HCT116 (cell line): ENCODE results near the gene RECK. TPM values are rescaled to one million over a fixed set of nuclear protein-coding genes. Genes with fewer than 3 reads are reported as not detected.

Experiments
- ATAC-seq: fragments of 200-7000 bp; cut with Tn5 transposase; 2 replicates; pipeline ENCODE4 v1.9.1; 2020; ENCODE audit warnings: mild to moderate bottlenecking, moderate library complexity
- BruUV-seq: library from RNA; stranded (reverse); fragments of 400-500 nt; replicated peaks from 2 replicates; lab custom pipeline; 2021; lab: Mats Ljungman, UMichigan
- CTCF ChIA-PET: fragments of 300-600 bp; sonication (Branson Sonifier 250); formaldehyde crosslinking; loops from one replicate; lab custom pipeline; 2021; ENCODE audit warnings: antibody characterized with exemption; lab: Charles Lee
- POLR2A ChIA-PET: fragments of 300-600, 350-600 bp; sonication (Branson Sonifier 250); formaldehyde crosslinking; loops from one replicate; lab custom pipeline; 2021; ENCODE audit warnings: antibody characterized with exemption; lab: Charles Lee
- RAD21 ChIA-PET, 2 experiments: fragments of 300-600 bp; sonication (Branson Sonifier 250); formaldehyde crosslinking; loops; one replicate each; lab custom pipeline; 2023; ENCODE audit warnings: low total read pairs in 2 of 2; ENCODE audit not compliant: uncharacterized antibody in 2 of 2, unreplicated experiment in 2 of 2, low non-redundant PET in 1 of 2; lab: Charles Lee
- DNase-seq: peaks from one replicate; pipeline ENCODE4 v3.0.0-alpha.2; 2010; ENCODE audit warnings: low read depth, low spot score
- H2AFZ ChIP-seq: fragments of 200-600 bp; shearing (Covaris generic), sonication (generic); 2 replicates; pipeline ENCODE4 v1.6.1; 2017; ENCODE audit warnings: low read depth, mixed run types, mixed read lengths, antibody characterized with exemption, low read length; ENCODE audit not compliant: poor library complexity, severe bottlenecking
- H3K27ac ChIP-seq: 2 replicates; pipeline ENCODE4 v1.5.1; 2012; ENCODE audit warnings: low read depth, low read length
- H3K27me3 ChIP-seq: fragments of 200-600 bp; sonication (generic); 2 replicates; pipeline ENCODE4 v1.6.1; 2016; ENCODE audit warnings: mixed run types, low read length, mixed read lengths; ENCODE audit not compliant: insufficient read depth
- H3K36me3 ChIP-seq, 2 experiments: fragments of 200-500 bp in 1 of 2; fragments of 200-600 bp in 1 of 2; sonication (Bioruptor generic) in 1 of 2; sonication (generic) in 1 of 2; 2 replicates each; pipeline versions ENCODE4 v1.5.1 to v1.6.1; 2014 to 2016; ENCODE audit warnings: low read length in 2 of 2, inconsistent platforms in 1 of 2, mixed read lengths in 1 of 2, mixed run types in 1 of 2; ENCODE audit not compliant: insufficient read depth in 2 of 2, control insufficient read depth in 1 of 2
- H3K4me1 ChIP-seq, 2 experiments: fragments of 200-600 bp in 1 of 2; sonication (generic) in 1 of 2; 2 replicates each; pipeline versions ENCODE4 v1.5.1 to v1.6.1; 2012 to 2017; ENCODE audit warnings: low read length in 2 of 2, inconsistent platforms in 1 of 2, mild to moderate bottlenecking in 1 of 2, mixed read lengths in 1 of 2, mixed run types in 1 of 2, moderate library complexity in 1 of 2; ENCODE audit not compliant: insufficient read depth in 2 of 2, control insufficient read depth in 1 of 2
- H3K4me2 ChIP-seq: fragments of 200-600 bp; sonication (generic); 2 replicates; pipeline ENCODE4 v1.6.1; 2017; ENCODE audit warnings: mixed run types, low read length, mixed read lengths
- H3K4me3 ChIP-seq, 2 experiments: fragments of 200-600 bp in 1 of 2; sonication (generic) in 1 of 2; replicated peaks in 1 of 2; 2 replicates each; pipeline ENCODE4 v1.5.1; 2011 to 2016; ENCODE audit warnings: low read length in 2 of 2, control low read depth in 1 of 2, low read depth in 1 of 2, mild to moderate bottlenecking in 1 of 2, mixed read lengths in 1 of 2, mixed run types in 1 of 2
- H3K79me2 ChIP-seq: fragments of 200-600 bp; sonication (generic); 2 replicates; pipeline ENCODE4 v1.6.1; 2017; ENCODE audit warnings: mild to moderate bottlenecking, mixed run types, low read length, moderate library complexity, mixed read lengths; ENCODE audit not compliant: insufficient read depth
- H3K9ac ChIP-seq: fragments of 200-600 bp; sonication (generic); 2 replicates; pipeline ENCODE4 v1.6.1; 2016; ENCODE audit warnings: low read length, mixed read lengths
- H3K9me2 ChIP-seq: fragments of 200-600 bp; sonication (generic), shearing (Covaris generic); 2 replicates; pipeline ENCODE4 v1.6.1; 2017; ENCODE audit warnings: mixed run types, mild to moderate bottlenecking, moderate library complexity; ENCODE audit not compliant: insufficient read depth
- H3K9me3 ChIP-seq, 2 experiments: fragments of 200-500 bp in 1 of 2; fragments of 200-600 bp in 1 of 2; sonication (Bioruptor generic) in 1 of 2; sonication (generic) in 1 of 2; 2 replicates each; pipeline ENCODE4 v1.6.1; 2014 to 2017; ENCODE audit warnings: low read length in 2 of 2, mixed read lengths in 2 of 2, inconsistent platforms in 1 of 2, low read depth in 1 of 2, mild to moderate bottlenecking in 1 of 2, mixed run types in 1 of 2, moderate library complexity in 1 of 2; ENCODE audit not compliant: control insufficient read depth in 1 of 2, insufficient read depth in 1 of 2
- H4K20me1 ChIP-seq: fragments of 200-600 bp; sonication (generic), shearing (Covaris generic); 2 replicates; pipeline ENCODE4 v1.6.1; 2017; ENCODE audit warnings: mixed run types, mild to moderate bottlenecking, moderate library complexity; ENCODE audit not compliant: insufficient read depth
- ATF3 ChIP-seq: IDR thresholded peaks from 2 replicates; pipeline ENCODE4 v1.6.1; 2012
- CBX3 ChIP-seq: IDR thresholded peaks from 2 replicates; pipeline ENCODE4 v1.6.1; 2012; ENCODE audit warnings: low read depth
- CTCF ChIP-seq, 3 experiments: fragments of 200-600 bp in 1 of 3; sonication (generic) in 1 of 3; IDR thresholded peaks in 2 of 3; conservative IDR thresholded peaks in 1 of 3; 2 replicates each; pipeline ENCODE4 v1.5.1; 2012 to 2017; ENCODE audit warnings: low read depth in 2 of 3, low read length in 2 of 3, antibody characterized with exemption in 1 of 3, borderline replicate concordance in 1 of 3, control low read depth in 1 of 3, mild to moderate bottlenecking in 1 of 3, mixed read lengths in 1 of 3, mixed run types in 1 of 3, moderate library complexity in 1 of 3; ENCODE audit not compliant: insufficient read depth in 1 of 3
- EGR1 ChIP-seq: IDR thresholded peaks from 2 replicates; pipeline ENCODE4 v1.6.1; 2012; ENCODE audit warnings: low read depth
- EZH2phosphoT487 ChIP-seq: fragments of 200-600 bp; IDR thresholded peaks from 2 replicates; pipeline ENCODE4 v1.6.1; 2018; ENCODE audit warnings: antibody characterized with exemption, borderline replicate concordance
- JUND ChIP-seq: IDR thresholded peaks from 2 replicates; pipeline ENCODE4 v1.6.1; 2012
- RAD21 ChIP-seq: IDR thresholded peaks from 2 replicates; pipeline ENCODE4 v1.6.1; 2012; ENCODE audit warnings: low read depth, mild to moderate bottlenecking
- SRF ChIP-seq: IDR thresholded peaks from 2 replicates; pipeline ENCODE4 v1.6.1; 2012; ENCODE audit warnings: low read depth
- TCF7L2 ChIP-seq: IDR thresholded peaks from 2 replicates; pipeline ENCODE4 v1.7.0; 2011; ENCODE audit warnings: borderline replicate concordance, inconsistent platforms; ENCODE audit not compliant: insufficient read depth, insufficient read length; ENCODE audit errors: extremely low read depth
- YY1 ChIP-seq: IDR thresholded peaks from 2 replicates; pipeline ENCODE4 v1.6.1; 2011; ENCODE audit warnings: low read length, low read depth, moderate library complexity, mild to moderate bottlenecking; ENCODE audit not compliant: insufficient replicate concordance; ENCODE audit errors: extremely low read depth
- ZFX ChIP-seq: fragments of 450-650 bp; IDR thresholded peaks from 2 replicates; pipeline ENCODE4 v1.6.1; 2017
- ZNF274 ChIP-seq: fragments of 200-500 bp; sonication (Bioruptor generic); IDR thresholded peaks from 2 replicates; pipeline ENCODE4 v1.6.1; 2014; ENCODE audit warnings: mild to moderate bottlenecking, low read depth, low read length, inconsistent platforms
- intact Hi-C: fragments of 100-400 bp; cut with micrococcal nuclease; formaldehyde crosslinking; loops from 2 replicates; pipeline ENCODE4 v1.10.0; 2022
- total RNA-seq: library from RNA; stranded (reverse); gene quantifications from one replicate; pipeline ENCODE4 v1.2.1, GENCODE V29; 2021; ENCODE audit not compliant: unreplicated experiment

The RECK gene
- total RNA-seq, 1 experiment from 2014 or later, result 3.8 TPM

- no peak overlapping the region for H3K4me3 ChIP-seq
- no peak for DNase-seq
- no peak overlapping the region for H2AFZ ChIP-seq
- no peak overlapping the region for H3K9ac ChIP-seq
- H3K4me1 ChIP-seq, result peaks cover 0 to 5% of the 10 kb centered on the region in 2 experiments; a peak in 1 of 4 replicates
- ChIA-PET POLR2A (no interaction called here), RAD21 (no interaction called here), CTCF (no interaction called here)
- H3K79me2 ChIP-seq, result no peaks in the 10 kb centered on the region; the same call in 1 of the 2 replicates
- H3K27ac ChIP-seq, result no peak overlapping the region
- H3K27me3 ChIP-seq, result no peaks in the 10 kb centered on the region
- no peak overlapping the region for H3K4me2 ChIP-seq
- no TSS peak for BruUV-seq
- H3K9me3 ChIP-seq, result no peaks in the 10 kb centered on the region
- ATAC-seq, result no peak
- H4K20me1 ChIP-seq, result no peaks in the 10 kb centered on the region
- H3K36me3 ChIP-seq, result no peaks in the 10 kb centered on the region
- H3K9me2 ChIP-seq, result no peaks in the 10 kb centered on the region
- intact Hi-C loops, result no loop called here
- TF ChIP-seq CBX3 (no peak), ZFX (no peak), YY1 (no peak), TCF7L2 (no peak), RAD21 (no peak), CTCF (IDR thresholded peaks at IDR 0.05 in 2 of 3, conservative IDR thresholded peaks at IDR 0.05 in 1 of 3; ENCODE audit: borderline replicate concordance in 1 of 3, insufficient read depth in 1 of 3, low read depth in 2 of 3, low read length in 2 of 3) (no peak), JUND (no peak), ATF3 (no peak), ZNF274 (no peak), EZH2phosphoT487 (no peak), EGR1 (no peak), SRF (no peak)
Measured at GRCh38 chr9:36050476-36050875, 13.8 kb downstream of the RECK start.
